GM12873 (cell line): ENCODE data around the gene ATG7.

Source experiments
- CTCF ChIP-seq: IDR thresholded peaks from 2 replicates; pipeline ENCODE4 v1.5.1; 2012; ENCODE audit warnings: low read depth, mild to moderate bottlenecking, moderate library complexity, low read length, control low read depth; ENCODE audit not compliant: insufficient read depth; ENCODE audit errors: missing control alignments

ATG7 gene

GRCh38 chr3:11558002-11558401, 285.8 kb downstream of the ATG7 start:
- no peak for TF ChIP-seq CTCF

GRCh38 chr3:11558411-11558903, 286.3 kb downstream of the ATG7 start:
- no peak for TF ChIP-seq CTCF

- TF ChIP-seq CTCF = no peak
Measured at GRCh38 chr3:11558918-11559815, 287.0 kb downstream of the ATG7 start.

GRCh38 chr3:11559816-11560633, 287.8 kb downstream of the ATG7 start:
- TF ChIP-seq CTCF = no peak

GRCh38 chr3:11560746-11561145, 288.5 kb downstream of the ATG7 start:
- no peak for TF ChIP-seq CTCF

- TF ChIP-seq CTCF = no peak
Measured at GRCh38 chr3:11562277-11562881, 290.2 kb downstream of the ATG7 start.
